HPDE6-E6E7 (cell line): ENCODE results near the gene MPPED2.

Experiments used
- DNase-seq: peaks from one replicate; pipeline ENCODE4 v3.0.0; 2011; ENCODE audit warnings: missing footprints; ENCODE audit errors: extremely low spot score

The MPPED2 gene, protein sequence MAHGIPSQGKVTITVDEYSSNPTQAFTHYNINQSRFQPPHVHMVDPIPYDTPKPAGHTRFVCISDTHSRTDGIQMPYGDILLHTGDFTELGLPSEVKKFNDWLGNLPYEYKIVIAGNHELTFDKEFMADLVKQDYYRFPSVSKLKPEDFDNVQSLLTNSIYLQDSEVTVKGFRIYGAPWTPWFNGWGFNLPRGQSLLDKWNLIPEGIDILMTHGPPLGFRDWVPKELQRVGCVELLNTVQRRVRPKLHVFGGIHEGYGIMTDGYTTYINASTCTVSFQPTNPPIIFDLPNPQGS

GRCh38 chr11:30586251-30587144, at the start of gene MPPED2:
Gene MPPED2, minus strand, starts transcription at chr11:30586353. Its CDS starts 5,980 bp downstream, at chr11:30580373.
- no peak for DNase-seq

- DNase-seq: no peak
Observed at GRCh38 chr11:30635401-30635989, 49.3 kb upstream of the MPPED2 start.

- no peak for DNase-seq
Observed at GRCh38 chr11:30631148-30631547, 45.0 kb upstream of the MPPED2 start.

GRCh38 chr11:30619767-30620166, 33.6 kb upstream of the MPPED2 start:
- no peak for DNase-seq

DNA sequence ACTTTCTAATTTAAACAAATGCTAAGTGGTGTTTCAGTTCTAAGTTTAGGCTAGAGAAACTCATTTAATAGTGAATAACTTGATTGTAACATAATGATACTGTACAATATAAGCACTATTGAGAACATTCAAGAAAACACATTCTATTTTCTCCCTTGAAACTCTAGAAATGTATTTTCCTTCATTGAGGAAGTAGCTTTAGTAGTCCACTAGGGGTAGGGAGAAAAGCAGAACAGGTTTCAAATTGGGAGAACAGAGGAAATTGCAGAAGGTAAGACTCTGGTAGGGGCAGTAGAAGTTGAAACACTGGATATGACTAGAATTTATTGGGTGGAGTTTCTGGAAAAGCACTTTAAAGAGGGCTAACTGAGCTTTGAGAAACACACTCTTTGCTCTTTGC, 31.6 kb upstream of the MPPED2 start:
- DNase-seq: no peak

DNA sequence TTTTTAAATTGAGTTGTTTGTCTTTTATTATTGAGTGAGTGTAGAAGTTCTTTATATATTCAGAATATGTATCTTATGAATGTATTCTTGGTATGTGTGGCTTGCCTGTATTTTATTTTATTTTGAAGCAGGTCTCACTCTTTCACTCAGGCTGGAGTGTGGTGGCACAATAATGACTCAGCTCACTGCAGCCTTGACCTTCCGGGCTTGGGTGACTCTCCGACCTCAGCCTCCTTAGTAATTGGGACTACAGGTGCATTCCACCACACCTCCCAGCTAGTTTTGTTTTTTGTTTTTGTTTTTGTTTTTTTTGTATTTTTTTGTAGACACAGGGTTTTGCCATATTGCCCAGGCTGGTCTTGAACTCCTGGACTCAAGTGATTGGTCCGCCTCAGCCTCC, 24.5 kb upstream of the MPPED2 start:
- DNase-seq: no peak

DNA sequence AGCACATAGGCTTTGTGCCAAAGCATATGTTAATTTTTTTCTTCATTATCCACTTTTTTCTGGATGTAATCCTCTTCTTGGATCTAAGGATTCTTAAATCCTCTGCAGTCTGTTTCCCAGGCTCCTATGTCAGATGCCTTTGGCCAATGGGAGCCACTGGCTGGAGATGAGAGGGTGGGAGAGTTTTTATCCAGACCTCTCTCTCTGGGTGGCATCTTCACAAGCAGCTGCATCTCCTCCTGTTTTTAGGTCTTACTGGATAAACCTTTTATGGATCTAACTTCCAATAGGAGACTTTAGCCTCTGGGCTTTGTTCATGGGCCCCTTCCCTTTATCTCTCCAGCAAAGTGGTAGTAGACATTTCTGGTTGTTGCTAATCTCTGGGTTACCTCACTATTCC, 22.4 kb upstream of the MPPED2 start:
- no peak for DNase-seq

GRCh38 chr11:30605036-30605605, 19.0 kb upstream of the MPPED2 start:
- no peak for DNase-seq

GRCh38 chr11:30603357-30603756, 17.2 kb upstream of the MPPED2 start:
- DNase-seq: no peak

GRCh38 chr11:30596832-30597231, 10.7 kb upstream of the MPPED2 start:
- no peak for DNase-seq

GRCh38 chr11:30595934-30596333, 9.8 kb upstream of the MPPED2 start:
- DNase-seq: no peak

DNA sequence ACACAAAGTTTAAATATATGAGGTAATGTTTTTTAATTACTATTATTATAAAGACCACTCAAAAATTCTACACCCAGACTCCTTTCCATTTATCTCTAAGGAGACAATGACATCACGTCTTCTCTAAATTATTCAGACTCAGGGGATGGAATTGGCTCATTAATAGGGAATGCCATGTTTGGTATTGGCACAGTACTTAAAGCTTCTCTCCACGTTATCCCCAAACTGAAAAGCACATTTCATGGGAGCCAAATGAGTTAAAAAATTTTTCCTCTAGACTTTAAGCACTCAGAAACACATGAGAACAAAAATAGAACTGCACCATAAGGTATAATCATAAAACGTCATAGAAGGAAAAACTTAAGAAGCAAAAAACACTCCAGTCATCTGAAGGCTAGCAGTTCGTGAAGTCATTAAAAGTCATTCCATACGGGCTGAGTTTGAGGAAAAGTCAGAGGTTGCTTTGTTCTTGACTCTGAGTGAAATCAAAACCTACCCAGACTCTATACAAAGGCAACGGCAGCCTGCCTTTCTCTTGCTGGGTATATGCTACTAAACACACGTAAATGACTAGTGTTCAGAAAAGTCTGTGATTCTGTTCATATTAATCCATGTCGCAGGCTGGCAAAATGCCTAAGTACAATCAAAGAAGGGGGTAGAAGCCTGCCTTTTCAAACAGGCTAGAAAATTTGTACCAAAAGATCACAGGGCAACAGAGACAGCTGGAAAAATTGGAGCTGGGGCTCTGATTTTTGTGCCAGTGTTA, 8.7 kb upstream of the MPPED2 start:
- no peak for DNase-seq

DNA sequence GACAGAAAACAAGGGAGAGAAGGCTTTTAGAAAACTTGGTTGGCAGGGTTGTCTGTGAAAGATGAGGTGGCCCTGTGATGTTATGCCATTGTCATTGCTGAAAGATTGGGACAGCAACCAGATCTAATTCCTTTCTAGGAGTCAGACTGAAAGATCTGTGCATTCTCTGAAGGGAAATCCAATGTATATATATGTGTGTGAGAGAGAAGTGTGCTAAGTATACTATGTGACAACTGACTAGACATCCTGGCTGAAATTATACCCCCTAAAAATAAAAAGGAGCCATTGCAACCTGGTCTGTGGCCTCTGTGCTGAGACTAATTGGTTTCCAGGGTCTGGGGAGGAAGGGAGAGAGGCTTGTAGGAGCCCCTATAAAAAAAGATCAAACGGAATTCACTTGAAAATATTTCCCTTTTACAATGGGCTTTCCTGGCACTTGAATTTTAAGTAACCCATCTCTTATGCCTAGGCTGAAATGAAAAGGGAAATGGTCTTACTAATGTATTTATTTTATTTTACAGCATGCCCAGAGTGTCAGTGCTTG, 1.2 kb upstream of the MPPED2 start:
- DNase-seq: no peak

DNA sequence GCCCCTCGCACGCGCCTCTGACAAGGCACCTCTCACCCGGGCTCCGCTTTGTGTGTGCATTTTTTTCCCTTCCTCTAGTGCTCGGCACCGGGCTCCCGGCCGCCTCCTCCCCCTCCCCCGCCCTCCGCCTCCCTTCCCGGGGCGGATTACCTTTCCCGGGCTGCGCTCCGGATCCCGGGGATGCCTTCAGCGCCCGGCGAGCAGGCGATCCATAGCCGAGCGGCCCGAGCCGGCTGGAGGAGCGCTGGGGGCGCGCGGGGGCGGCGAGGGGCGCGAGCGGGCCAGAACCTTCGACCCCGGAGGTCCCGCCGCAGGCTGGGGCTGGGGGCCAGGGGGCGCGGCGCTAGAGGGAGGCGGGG, 282 bp downstream of the MPPED2 start:
- no peak for DNase-seq

- no peak for DNase-seq
Observed at GRCh38 chr11:30585125-30585891, 845 bp downstream of the MPPED2 start.

- DNase-seq: no peak
Observed at GRCh38 chr11:30583476-30584280, 2.5 kb downstream of the MPPED2 start.

- DNase-seq: no peak
Observed at GRCh38 chr11:30582726-30583125, 3.4 kb downstream of the MPPED2 start.

DNA sequence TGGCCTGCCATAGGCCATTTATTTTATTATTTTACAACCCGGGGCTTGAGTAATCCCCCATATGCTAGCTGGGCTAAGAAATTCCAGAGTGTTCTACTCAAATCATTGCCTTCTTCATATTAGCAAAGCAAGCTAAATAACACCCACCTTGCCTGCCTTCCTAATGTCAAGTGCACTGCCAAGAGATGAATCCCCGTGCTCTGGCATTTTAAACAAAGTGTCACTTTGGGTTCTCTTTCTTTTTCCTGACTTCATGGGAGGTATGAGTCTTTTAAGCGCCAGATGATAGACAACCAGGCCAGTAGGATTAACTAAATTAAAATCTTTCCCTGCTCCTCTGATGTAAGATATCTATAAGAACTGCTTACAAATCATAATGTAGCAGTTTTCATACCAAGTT, 4.5 kb downstream of the MPPED2 start:
- DNase-seq: no peak

- no peak for DNase-seq
Observed at GRCh38 chr11:30580573-30580972, 5.6 kb downstream of the MPPED2 start.
